ENCODE measurements around the gene AMDHD2.
"Not testable (repeated sequence)": the region's sequence is repeated elsewhere in the genome, so short reads cannot be mapped to it uniquely, and the experiment has no call there.

The AMDHD2 gene

DNA sequence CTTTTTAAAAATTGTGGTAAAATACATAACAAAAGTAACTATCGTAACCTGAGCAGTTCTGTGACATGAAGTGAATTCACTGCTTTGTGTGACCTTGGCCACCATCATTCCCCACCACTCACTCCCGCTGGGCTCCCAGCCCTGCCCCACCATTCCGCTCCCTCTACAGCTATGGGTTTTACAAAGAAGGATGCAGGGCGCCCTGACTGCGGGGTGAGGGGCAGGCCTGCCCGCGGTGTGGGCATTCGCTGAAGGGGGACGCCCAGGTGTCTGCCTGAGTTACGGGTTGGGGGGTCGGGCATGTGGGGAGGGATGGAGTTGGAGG is 11.2 kb downstream of the AMDHD2 start, which contains the start of gene CEMP1:
CEMP1 (minus strand) TSS at position 38 of the 325 bp plus-strand sequence. CDS start 335 bp downstream, outside the sequence.
- Histone ChIP-seq H3F3A (ENCODE audit: low read depth) (no peaks in the 10 kb centered on the region), H3K4me2 (ENCODE audit: low read depth, low read length, poor library complexity, severe bottlenecking) (peak within 1 kb of the TSS; percentile 93), H3K9me2 (replicated peaks; ENCODE audit: low read depth, low read length) (no peaks in the 10 kb centered on the region), H3K9ac (ENCODE audit: low read depth, low read length, poor library complexity, severe bottlenecking) (peak within 1 kb of the TSS; percentile 74), H3K4me1 (ENCODE audit: insufficient read depth, low read length, poor library complexity, severe bottlenecking) (peaks cover 10% of the 10 kb centered on the region), H3K36me3 (ENCODE audit: insufficient read depth, low read length) (no peaks in the 10 kb centered on the region), H4K20me1 (ENCODE audit: insufficient read depth, low read length, poor library complexity, severe bottlenecking) (no peaks in the 10 kb centered on the region), H2AFZ (ENCODE audit: low read length) (peak within 1 kb of the TSS; percentile 83), H3K4me3 (ENCODE audit: low read length, poor library complexity, severe bottlenecking) (peak within 1 kb of the TSS; percentile 78), H3K27me3 (ENCODE audit: insufficient read depth, low read length, poor library complexity, severe bottlenecking) (no peaks in the 10 kb centered on the region), H3K79me2 (ENCODE audit: insufficient read depth, low read length) (no peaks in the 10 kb centered on the region), H3K9me3 (ENCODE audit: insufficient read depth, low read depth, low read length) (no peaks in the 10 kb centered on the region)
- TF ChIP-seq, protein P1, sequence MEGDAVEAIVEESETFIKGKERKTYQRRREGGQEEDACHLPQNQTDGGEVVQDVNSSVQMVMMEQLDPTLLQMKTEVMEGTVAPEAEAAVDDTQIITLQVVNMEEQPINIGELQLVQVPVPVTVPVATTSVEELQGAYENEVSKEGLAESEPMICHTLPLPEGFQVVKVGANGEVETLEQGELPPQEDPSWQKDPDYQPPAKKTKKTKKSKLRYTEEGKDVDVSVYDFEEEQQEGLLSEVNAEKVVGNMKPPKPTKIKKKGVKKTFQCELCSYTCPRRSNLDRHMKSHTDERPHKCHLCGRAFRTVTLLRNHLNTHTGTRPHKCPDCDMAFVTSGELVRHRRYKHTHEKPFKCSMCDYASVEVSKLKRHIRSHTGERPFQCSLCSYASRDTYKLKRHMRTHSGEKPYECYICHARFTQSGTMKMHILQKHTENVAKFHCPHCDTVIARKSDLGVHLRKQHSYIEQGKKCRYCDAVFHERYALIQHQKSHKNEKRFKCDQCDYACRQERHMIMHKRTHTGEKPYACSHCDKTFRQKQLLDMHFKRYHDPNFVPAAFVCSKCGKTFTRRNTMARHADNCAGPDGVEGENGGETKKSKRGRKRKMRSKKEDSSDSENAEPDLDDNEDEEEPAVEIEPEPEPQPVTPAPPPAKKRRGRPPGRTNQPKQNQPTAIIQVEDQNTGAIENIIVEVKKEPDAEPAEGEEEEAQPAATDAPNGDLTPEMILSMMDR (conservative IDR thresholded peaks at IDR 0.05; ENCODE audit: low read length), result no peak
- no peak for TF ChIP-seq EZH2phosphoT487 (IDR thresholded peaks at IDR 0.05; ENCODE audit: borderline replicate concordance)

DNA sequence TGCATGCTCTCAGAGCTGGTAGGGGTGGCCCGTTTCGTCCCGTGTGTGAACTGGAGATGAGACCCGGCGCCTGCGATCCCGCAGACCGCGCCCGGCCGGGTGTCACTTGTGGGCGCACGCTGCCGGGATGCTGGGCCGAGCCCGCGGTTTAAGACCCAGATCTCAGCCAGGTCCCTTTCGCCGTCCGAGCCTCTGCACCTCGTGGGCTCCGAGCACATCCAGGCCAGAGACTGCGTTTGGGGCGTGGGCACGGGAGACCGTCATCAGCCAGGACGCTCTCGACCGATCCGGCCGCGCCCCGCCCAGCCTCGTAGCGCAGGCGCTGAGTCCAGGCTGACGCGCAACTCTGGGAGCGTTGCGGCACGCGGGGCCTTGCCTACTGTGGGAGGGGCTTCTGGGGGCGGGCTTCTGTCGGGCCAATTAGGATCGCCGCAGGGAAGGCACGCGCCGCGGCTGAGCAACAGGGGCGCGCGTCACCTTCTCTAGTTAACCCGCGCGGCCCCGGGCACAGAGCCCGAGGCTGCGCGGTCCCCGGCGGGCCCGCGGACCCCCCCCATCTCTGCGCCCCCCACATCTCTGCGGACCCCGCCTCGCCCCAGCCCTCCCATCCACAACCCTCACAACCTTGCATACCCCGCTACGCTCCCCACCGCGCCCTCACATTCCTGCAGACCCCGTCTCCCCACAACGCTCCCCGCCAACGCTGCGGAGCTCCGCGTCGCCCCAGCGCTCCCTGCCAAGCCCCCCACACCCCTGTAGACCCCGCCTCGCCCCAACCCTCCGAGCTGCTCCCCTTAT is 11.7 kb downstream of the AMDHD2 start:
- Histone ChIP-seq H3K9ac (ENCODE audit: low read depth, low read length, poor library complexity, severe bottlenecking) (peak overlapping the region; percentile 74), H3K4me3 (ENCODE audit: low read length, poor library complexity, severe bottlenecking) (peak overlapping the region; percentile 78), H3F3A (ENCODE audit: low read depth) (no peaks in the 10 kb centered on the region), H3K9me2 (replicated peaks; ENCODE audit: low read depth, low read length) (no peaks in the 10 kb centered on the region), H3K4me1 (ENCODE audit: insufficient read depth, low read length, poor library complexity, severe bottlenecking) (peaks cover 10% of the 10 kb centered on the region), H3K36me3 (ENCODE audit: insufficient read depth, low read length) (no peaks in the 10 kb centered on the region), H3K79me2 (ENCODE audit: insufficient read depth, low read length) (no peaks in the 10 kb centered on the region), H3K9me3 (ENCODE audit: insufficient read depth, low read depth, low read length) (no peaks in the 10 kb centered on the region), H2AFZ (ENCODE audit: low read length) (peak overlapping the region; percentile 83), H3K27me3 (ENCODE audit: insufficient read depth, low read length, poor library complexity, severe bottlenecking) (no peaks in the 10 kb centered on the region), H3K4me2 (ENCODE audit: low read depth, low read length, poor library complexity, severe bottlenecking) (peak overlapping the region; percentile 93), H4K20me1 (ENCODE audit: insufficient read depth, low read length, poor library complexity, severe bottlenecking) (no peaks in the 10 kb centered on the region)
- no peak for TF ChIP-seq EZH2phosphoT487 (IDR thresholded peaks at IDR 0.05; ENCODE audit: borderline replicate concordance)
- TF ChIP-seq, protein P1 (conservative IDR thresholded peaks at IDR 0.05; ENCODE audit: low read length), result no peak

DNA sequence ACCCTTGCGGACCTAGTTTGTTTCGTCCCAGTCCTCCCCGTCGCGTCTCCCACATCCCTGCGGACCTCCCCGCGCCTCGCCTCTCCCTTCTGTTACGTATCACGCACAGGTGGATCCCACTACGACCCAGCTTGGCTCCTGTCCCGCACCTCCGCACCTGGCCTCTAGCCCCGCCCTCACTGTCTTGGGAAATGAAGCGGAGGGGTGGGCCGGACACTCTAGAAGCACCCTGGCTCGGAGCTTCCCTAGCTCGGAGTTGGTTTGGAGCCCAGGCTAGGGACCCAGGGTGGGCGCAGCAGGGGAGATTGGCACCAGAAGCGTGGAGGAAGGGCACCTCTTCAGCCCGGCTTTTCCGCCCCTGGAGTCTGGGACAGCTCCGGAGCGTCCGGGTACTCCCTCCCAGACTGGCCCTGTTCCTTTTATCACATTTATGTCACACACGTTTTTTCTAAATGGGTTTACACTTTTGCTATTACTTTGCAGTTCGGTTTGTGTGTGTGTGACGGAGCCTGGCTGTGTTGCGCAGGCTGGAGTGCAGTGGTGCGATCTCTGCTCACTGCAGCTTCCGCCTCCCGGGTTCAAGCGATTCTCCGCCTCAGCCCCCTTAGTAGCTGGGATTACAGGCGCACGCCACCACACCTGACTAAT is 12.4 kb downstream of the AMDHD2 start:
- Histone ChIP-seq H3F3A (ENCODE audit: low read depth) (no peaks in the 10 kb centered on the region), H3K4me3 (ENCODE audit: low read length, poor library complexity, severe bottlenecking) (peak overlapping the region; percentile 78), H3K4me2 (ENCODE audit: low read depth, low read length, poor library complexity, severe bottlenecking) (peak overlapping the region; percentile 93), H3K27me3 (ENCODE audit: insufficient read depth, low read length, poor library complexity, severe bottlenecking) (no peaks in the 10 kb centered on the region), H3K4me1 (ENCODE audit: insufficient read depth, low read length, poor library complexity, severe bottlenecking) (peaks cover 10% of the 10 kb centered on the region), H3K36me3 (ENCODE audit: insufficient read depth, low read length) (no peaks in the 10 kb centered on the region), H4K20me1 (ENCODE audit: insufficient read depth, low read length, poor library complexity, severe bottlenecking) (no peaks in the 10 kb centered on the region), H2AFZ (ENCODE audit: low read length) (peak overlapping the region; percentile 83), H3K9me2 (replicated peaks; ENCODE audit: low read depth, low read length) (no peaks in the 10 kb centered on the region), H3K79me2 (ENCODE audit: insufficient read depth, low read length) (no peaks in the 10 kb centered on the region), H3K9me3 (ENCODE audit: insufficient read depth, low read depth, low read length) (no peaks in the 10 kb centered on the region), H3K9ac (ENCODE audit: low read depth, low read length, poor library complexity, severe bottlenecking) (peak overlapping the region; percentile 74)
- TF ChIP-seq, protein P1 (conservative IDR thresholded peaks at IDR 0.05; ENCODE audit: low read length), result no peak
- no peak for TF ChIP-seq EZH2phosphoT487 (IDR thresholded peaks at IDR 0.05; ENCODE audit: borderline replicate concordance)

DNA sequence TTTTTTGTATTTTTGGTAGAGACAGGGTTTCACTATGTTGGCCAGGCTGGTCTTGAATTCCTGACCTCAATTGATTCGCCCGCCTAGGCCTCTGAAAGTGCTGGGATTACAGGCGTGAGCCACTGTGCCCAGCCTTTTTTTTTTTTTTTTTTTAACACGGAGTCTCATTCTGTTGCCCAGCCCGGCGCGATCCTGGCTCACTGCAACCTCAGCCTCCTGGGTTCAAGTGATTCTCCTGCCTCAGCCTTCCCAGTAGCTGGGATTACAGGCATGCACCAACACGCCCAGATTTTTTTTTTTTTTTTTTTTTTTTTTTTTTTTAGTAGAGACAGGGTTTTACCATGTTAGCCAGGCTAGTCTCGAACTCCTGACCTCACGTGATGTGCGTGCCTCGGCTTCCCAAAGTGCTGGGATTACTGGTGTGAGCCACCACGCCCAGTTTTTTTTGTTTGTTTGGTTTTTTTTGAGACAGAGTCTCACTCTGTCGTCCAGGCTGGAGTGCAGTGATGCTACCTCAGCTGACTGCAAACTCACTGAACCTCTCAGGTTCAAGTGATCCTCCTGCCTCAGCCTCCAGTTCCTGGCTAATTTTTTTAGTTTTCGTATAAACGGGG is 13.1 kb downstream of the AMDHD2 start:
- not testable (repeated sequence) for H3K9me3 ChIP-seq (ENCODE audit: insufficient read depth, low read depth, low read length); H3K36me3 ChIP-seq (ENCODE audit: insufficient read depth, low read length); H3F3A ChIP-seq (ENCODE audit: low read depth); H3K9me2 ChIP-seq (replicated peaks; ENCODE audit: low read depth, low read length); H3K79me2 ChIP-seq (ENCODE audit: insufficient read depth, low read length); H4K20me1 ChIP-seq (ENCODE audit: insufficient read depth, low read length, poor library complexity, severe bottlenecking); H3K27me3 ChIP-seq (ENCODE audit: insufficient read depth, low read length, poor library complexity, severe bottlenecking); H2AFZ ChIP-seq (ENCODE audit: low read length)
- H3K9ac ChIP-seq (ENCODE audit: low read depth, low read length, poor library complexity, severe bottlenecking), result peak overlapping the region; percentile 74
- H3K4me2 ChIP-seq (ENCODE audit: low read depth, low read length, poor library complexity, severe bottlenecking), result peak overlapping the region; percentile 93
- H3K4me1 ChIP-seq (ENCODE audit: insufficient read depth, low read length, poor library complexity, severe bottlenecking), result peaks cover 10% of the 10 kb centered on the region
- H3K4me3 ChIP-seq (ENCODE audit: low read length, poor library complexity, severe bottlenecking), result peak overlapping the region; percentile 78
